Glutamatergic neuron (in vitro differentiated cells): ENCODE results near the gene ELMO1. TPM values are rescaled to one million over a fixed set of nuclear protein-coding genes. Genes with fewer than 3 reads are reported as not detected.

ENCODE experiments used
- DNase-seq: peaks from one replicate; pipeline ENCODE4 v3.0.0; 2022
- H3K27ac Mint-ChIP-seq: one replicate; pipeline ENCODE4 v1.8.0; 2020; ENCODE audit warnings: mild to moderate bottlenecking, mixed read lengths, inconsistent platforms; ENCODE audit not compliant: unreplicated experiment
- H3K27me3 Mint-ChIP-seq: one replicate; pipeline ENCODE4 v1.8.0; 2020; ENCODE audit warnings: mild to moderate bottlenecking, moderate library complexity, mixed read lengths, inconsistent platforms; ENCODE audit not compliant: unreplicated experiment
- H3K36me3 Mint-ChIP-seq: one replicate; pipeline ENCODE4 v1.8.0; 2020; ENCODE audit warnings: mild to moderate bottlenecking, mixed read lengths, inconsistent platforms; ENCODE audit not compliant: unreplicated experiment
- H3K4me1 Mint-ChIP-seq: one replicate; pipeline ENCODE4 v1.8.0; 2020; ENCODE audit warnings: mild to moderate bottlenecking, low read depth, mixed read lengths, inconsistent platforms; ENCODE audit not compliant: unreplicated experiment
- H3K4me3 Mint-ChIP-seq: one replicate; pipeline ENCODE4 v1.8.0; 2020; ENCODE audit warnings: mild to moderate bottlenecking, mixed read lengths, inconsistent platforms; ENCODE audit not compliant: unreplicated experiment
- H3K9me3 Mint-ChIP-seq: one replicate; pipeline ENCODE4 v1.8.0; 2020; ENCODE audit warnings: mild to moderate bottlenecking, moderate library complexity, mixed read lengths, inconsistent platforms; ENCODE audit not compliant: unreplicated experiment
- total RNA-seq: library from RNA; stranded (reverse); fragmentation: NEBNext Ultra II Directional; extraction: Animal tissue kit (Norgen Biotek cat#: 25700); gene quantifications from one replicate; pipeline ENCODE4 v1.2.1, GENCODE V29; 2021; ENCODE audit not compliant: unreplicated experiment
- TF ChIP-seq, protein P1 (sequence below): fragments of 200-600 bp; sonication (generic); IDR thresholded peaks from one replicate; pipeline ENCODE4 v1.5.0; 2021; ENCODE audit not compliant: partially characterized antibody, unreplicated experiment

The ELMO1 gene
- total RNA-seq, 1 donor from 2014 or later, result 5.5 TPM

DNA sequence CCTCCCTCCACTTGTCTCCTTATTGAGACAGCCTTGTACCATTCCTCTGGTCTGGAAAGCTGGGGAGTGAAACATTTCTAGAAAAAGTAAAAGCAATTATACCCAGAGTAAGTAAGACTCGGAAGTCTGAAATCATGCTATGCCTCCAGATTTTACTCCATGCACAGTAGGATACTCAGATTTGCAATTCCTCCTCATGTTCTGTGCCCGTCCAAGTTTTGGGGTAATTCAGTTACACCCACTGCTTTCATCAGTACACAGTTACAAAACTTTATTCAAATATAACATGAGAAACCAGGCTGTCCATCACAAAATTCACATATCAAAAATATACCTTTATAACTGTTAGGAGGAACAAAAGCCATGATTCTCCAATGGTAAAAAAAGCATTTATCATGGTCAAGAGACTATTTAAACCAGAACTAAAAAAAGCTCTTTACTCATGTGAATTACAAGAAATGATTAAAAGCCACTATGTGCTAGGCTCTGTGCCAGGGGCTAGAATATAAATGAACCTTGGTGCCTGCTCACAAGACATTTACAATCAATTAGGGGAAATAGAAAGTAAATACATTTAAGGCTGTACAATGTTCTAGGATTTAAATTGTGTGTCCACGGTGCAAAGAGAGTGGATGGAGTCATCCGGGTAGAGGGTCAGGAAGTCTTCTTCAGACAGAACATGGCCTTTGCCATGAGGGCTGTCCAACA is 320.2 kb downstream of the ELMO1 start:
- Mint-ChIP-seq H3K27me3 (peaks cover 2% of the 10 kb centered on the region), H3K36me3 (no peaks in the 10 kb centered on the region), H3K4me3 (no peak overlapping the region), H3K27ac (no peak overlapping the region), H3K4me1 (no peaks in the 10 kb centered on the region), H3K9me3 (peaks cover 2% of the 10 kb centered on the region)
- no peak for DNase-seq
- TF ChIP-seq, protein P1, sequence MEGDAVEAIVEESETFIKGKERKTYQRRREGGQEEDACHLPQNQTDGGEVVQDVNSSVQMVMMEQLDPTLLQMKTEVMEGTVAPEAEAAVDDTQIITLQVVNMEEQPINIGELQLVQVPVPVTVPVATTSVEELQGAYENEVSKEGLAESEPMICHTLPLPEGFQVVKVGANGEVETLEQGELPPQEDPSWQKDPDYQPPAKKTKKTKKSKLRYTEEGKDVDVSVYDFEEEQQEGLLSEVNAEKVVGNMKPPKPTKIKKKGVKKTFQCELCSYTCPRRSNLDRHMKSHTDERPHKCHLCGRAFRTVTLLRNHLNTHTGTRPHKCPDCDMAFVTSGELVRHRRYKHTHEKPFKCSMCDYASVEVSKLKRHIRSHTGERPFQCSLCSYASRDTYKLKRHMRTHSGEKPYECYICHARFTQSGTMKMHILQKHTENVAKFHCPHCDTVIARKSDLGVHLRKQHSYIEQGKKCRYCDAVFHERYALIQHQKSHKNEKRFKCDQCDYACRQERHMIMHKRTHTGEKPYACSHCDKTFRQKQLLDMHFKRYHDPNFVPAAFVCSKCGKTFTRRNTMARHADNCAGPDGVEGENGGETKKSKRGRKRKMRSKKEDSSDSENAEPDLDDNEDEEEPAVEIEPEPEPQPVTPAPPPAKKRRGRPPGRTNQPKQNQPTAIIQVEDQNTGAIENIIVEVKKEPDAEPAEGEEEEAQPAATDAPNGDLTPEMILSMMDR, result no peak

DNA sequence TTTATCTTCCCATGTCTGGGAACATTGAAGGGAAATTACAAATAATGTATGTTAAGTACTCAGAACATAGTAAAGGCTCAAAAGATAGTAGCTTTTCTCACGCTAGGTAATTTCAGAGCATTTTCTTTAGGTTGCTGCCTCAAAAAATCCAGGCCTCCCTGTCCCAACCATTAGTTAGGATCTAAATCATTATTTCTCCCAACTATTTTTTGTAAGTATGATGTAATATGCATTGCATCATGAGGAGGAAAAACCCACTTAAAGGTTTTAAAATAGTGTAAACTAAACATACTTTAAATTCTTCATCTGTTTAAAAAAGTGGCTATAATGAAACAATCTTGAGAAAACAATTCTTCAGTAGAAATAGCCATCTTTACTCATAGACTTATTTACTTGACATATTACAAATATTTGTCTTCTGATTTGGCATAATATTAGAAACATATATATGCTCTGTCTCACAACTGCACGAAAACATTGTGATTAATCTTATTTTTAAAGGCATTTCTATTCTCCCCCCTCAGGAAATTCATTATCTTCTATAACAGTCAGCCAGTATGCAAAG is 329.3 kb downstream of the ELMO1 start:
- no peaks in the 10 kb centered on the region for H3K36me3 Mint-ChIP-seq
- no peaks in the 10 kb centered on the region for H3K9me3 Mint-ChIP-seq
- H3K4me1 Mint-ChIP-seq, result no peaks in the 10 kb centered on the region
- H3K27me3 Mint-ChIP-seq, result no peaks in the 10 kb centered on the region
- TF ChIP-seq, protein P1, result no peak
- no peak overlapping the region for H3K4me3 Mint-ChIP-seq
- no peak overlapping the region for H3K27ac Mint-ChIP-seq
- DNase-seq, result no peak

DNA sequence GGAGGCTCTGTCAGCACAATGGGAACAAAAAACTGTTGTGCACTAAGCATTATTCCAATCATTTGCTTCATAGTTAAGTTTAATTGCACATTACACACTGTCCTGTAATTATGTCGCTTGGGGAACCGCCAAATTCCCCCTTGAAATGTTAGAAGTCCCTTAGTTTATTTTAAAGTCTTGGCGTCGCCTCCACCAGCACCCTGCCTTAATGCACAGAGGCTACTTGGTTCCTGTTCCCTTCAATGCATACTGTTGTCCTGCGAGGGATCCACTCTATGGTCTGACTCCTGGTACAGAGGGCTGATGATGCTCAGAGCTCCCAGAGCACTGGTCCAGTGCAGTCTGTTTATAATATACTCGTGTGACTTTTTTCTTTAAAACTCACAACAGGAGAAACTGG is 330.7 kb downstream of the ELMO1 start:
- TF ChIP-seq, protein P1, result no peak
- no peaks in the 10 kb centered on the region for H3K4me1 Mint-ChIP-seq

DNA sequence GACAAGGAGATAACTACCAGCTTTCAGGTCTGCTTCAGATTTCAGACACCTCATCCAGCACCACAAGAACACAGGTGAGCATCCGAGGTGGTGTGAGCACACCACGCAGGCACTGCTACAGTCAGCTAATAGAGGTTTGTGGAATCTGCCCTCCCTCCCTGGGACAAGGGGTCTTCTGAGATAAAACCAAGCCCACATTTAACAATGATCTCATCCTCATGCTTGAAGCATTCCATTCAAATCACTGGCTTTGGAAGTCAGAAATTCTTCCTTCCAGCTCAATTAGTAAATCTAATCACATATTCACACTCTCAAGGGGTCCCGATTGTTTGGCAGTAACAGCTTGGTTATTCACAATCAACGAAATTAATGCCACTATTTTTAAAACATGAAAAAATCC is 331.4 kb downstream of the ELMO1 start:
- no peaks in the 10 kb centered on the region for H3K36me3 Mint-ChIP-seq
- no peak overlapping the region for H3K27ac Mint-ChIP-seq
- no peak for DNase-seq
- no peaks in the 10 kb centered on the region for H3K9me3 Mint-ChIP-seq
- no peak overlapping the region for H3K4me3 Mint-ChIP-seq
- H3K4me1 Mint-ChIP-seq, result no peaks in the 10 kb centered on the region
- H3K27me3 Mint-ChIP-seq, result peaks cover 2% of the 10 kb centered on the region
- TF ChIP-seq, protein P1, result no peak

More for the DNA sequence above, 330.7 kb downstream of the ELMO1 start:
- Mint-ChIP-seq H3K4me3 (no peak overlapping the region), H3K36me3 (no peaks in the 10 kb centered on the region), H3K27me3 (peaks cover 2% of the 10 kb centered on the region), H3K27ac (no peak overlapping the region), H3K9me3 (no peaks in the 10 kb centered on the region)
- no peak for DNase-seq

DNA sequence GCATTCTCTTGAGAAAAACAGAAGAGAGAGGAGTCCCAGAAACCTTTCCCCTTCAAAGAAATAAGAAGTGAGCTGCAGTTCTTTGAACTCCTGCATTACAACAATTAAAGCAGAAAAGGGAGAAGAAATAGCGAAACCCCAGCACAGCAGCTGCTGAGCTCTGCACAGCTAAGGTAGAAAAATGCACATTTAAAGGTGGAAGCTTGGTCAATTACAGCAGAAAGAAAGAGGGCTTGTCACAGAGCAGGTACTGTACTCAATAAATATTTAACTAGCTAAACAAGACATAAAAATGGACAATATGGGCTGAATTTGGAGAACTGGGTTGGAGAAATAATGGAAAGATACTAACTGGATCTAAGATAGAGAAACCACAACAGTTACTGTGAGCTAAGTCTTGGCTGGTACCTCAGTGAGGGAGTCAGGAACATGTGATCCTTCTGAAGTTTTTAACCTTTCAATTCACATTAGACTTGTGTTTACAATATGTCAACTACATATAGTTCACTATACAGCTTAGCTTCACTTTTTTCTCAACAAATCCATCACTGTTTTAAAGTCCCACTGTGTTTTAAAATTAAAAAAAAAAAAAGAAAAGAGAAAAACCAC is 332.5 kb downstream of the ELMO1 start:
- H3K4me3 Mint-ChIP-seq, result no peak overlapping the region
- peaks cover 2% of the 10 kb centered on the region for H3K27me3 Mint-ChIP-seq
- H3K9me3 Mint-ChIP-seq, result no peaks in the 10 kb centered on the region
- TF ChIP-seq, protein P1, result no peak
- H3K36me3 Mint-ChIP-seq, result no peaks in the 10 kb centered on the region
- no peaks in the 10 kb centered on the region for H3K4me1 Mint-ChIP-seq
- no peak overlapping the region for H3K27ac Mint-ChIP-seq
- no peak for DNase-seq
